Measurements from ENCODE around the gene PKD2. TPM values are rescaled to one million over a fixed set of nuclear protein-coding genes. Genes with fewer than 3 reads are reported as not detected.

The PKD2 gene
- total RNA-seq, 5 donors from 2014 or later (not counting 1 experiment from before 2014, with no cell fraction given): 6.8 to 17.4 (median 7.5) TPM

- H3K9me3 Mint-ChIP-seq: no peaks in the 10 kb centered on the region
- H3K36me3 Mint-ChIP-seq: no peaks in the 10 kb centered on the region
- H3K27me3 Mint-ChIP-seq: peaks cover 29 to 40% of the 10 kb centered on the region in 2 donors
- Histone ChIP-seq H3K4me1 (ENCODE audit: control insufficient read depth in 1 of 2, extremely low read depth in 1 of 2, insufficient read depth in 2 of 2, low read length in 2 of 2) (peaks cover 0 to 3% of the 10 kb centered on the region in 2 experiments), H3K9me3 (no peaks in the 10 kb centered on the region), H3K36me3 (ENCODE audit: control insufficient read depth in 2 of 2, extremely low read depth in 1 of 2, insufficient read depth in 1 of 2, low read length in 1 of 2) (no peaks in the 10 kb centered on the region), H3K27ac (ENCODE audit: low read length) (no peak overlapping the region), H3K4me3 (ENCODE audit: control insufficient read depth in 1 of 2, extremely low read depth in 1 of 2, low read length in 1 of 2) (no peak overlapping the region), H3K27me3 (replicated peaks in 1 of 2; ENCODE audit: control insufficient read depth in 2 of 2, extremely low read depth in 1 of 2, insufficient read depth in 2 of 2, low read length in 1 of 2) (peaks cover 0 to 26% of the 10 kb centered on the region in 2 experiments)
- no peak overlapping the region for H3K27ac Mint-ChIP-seq
- ChIA-PET POLR2A (no interaction called here), CTCF (interaction anchor here in 1 of 2 donors (0.8 to 1.5 kb wide), 2 partner anchors 17 to 118 kb away, joined by 4 to 6 read pairs; no protein-coding TSS in a partner anchor)
- no peak for ATAC-seq (replicated peaks in 1 of 4)
- WGBS (ENCODE audit: insufficient coverage): 80% methylated on average over 1 of the region's 2 CpGs
- no peak for DNase-seq
- peaks cover under 1 to 6% (median 2%) of the 10 kb centered on the region in 3 donors for H3K4me1 Mint-ChIP-seq
- no peak overlapping the region for H3K4me3 Mint-ChIP-seq
These were observed 37.3 kb upstream of the PKD2 start for GRCh38 chr4:87970121-87970520.

- H3K9me3 Mint-ChIP-seq: no peaks in the 10 kb centered on the region
- no peak for DNase-seq
- Histone ChIP-seq H3K27ac (ENCODE audit: low read length) (no peak overlapping the region), H3K9me3 (no peaks in the 10 kb centered on the region), H3K36me3 (ENCODE audit: control insufficient read depth in 2 of 2, extremely low read depth in 1 of 2, insufficient read depth in 1 of 2, low read length in 1 of 2) (no peaks in the 10 kb centered on the region), H3K4me1 (ENCODE audit: control insufficient read depth in 1 of 2, extremely low read depth in 1 of 2, insufficient read depth in 2 of 2, low read length in 2 of 2) (peaks cover 4 to 6% of the 10 kb centered on the region in 2 experiments), H3K4me3 (ENCODE audit: control insufficient read depth in 1 of 2, extremely low read depth in 1 of 2, low read length in 1 of 2) (no peak overlapping the region), H3K27me3 (replicated peaks in 1 of 2; ENCODE audit: control insufficient read depth in 2 of 2, extremely low read depth in 1 of 2, insufficient read depth in 2 of 2, low read length in 1 of 2) (peaks cover 0 to 17% of the 10 kb centered on the region in 2 experiments)
- ChIA-PET CTCF (interaction anchor here in 1 of 2 donors (0.6 to 2.7 kb wide), 4 partner anchors 119 to 534 kb away, joined by 3 to 15 read pairs (median 4); no protein-coding TSS in a partner anchor), POLR2A (no interaction called here)
- no peak for ATAC-seq (replicated peaks in 1 of 4)
- H3K27ac Mint-ChIP-seq: no peak overlapping the region
- WGBS (ENCODE audit: insufficient coverage): no CpG with 5 or more reads among the region's 1 CpG
- no peak overlapping the region for H3K4me3 Mint-ChIP-seq
- peaks cover 33 to 46% of the 10 kb centered on the region in 2 donors for H3K27me3 Mint-ChIP-seq
- no peaks in the 10 kb centered on the region for H3K36me3 Mint-ChIP-seq
- H3K4me1 Mint-ChIP-seq: peaks cover 6 to 14% (median 7%) of the 10 kb centered on the region in 3 donors
These were observed 35.6 kb upstream of the PKD2 start for GRCh38 chr4:87971866-87972265.

DNA sequence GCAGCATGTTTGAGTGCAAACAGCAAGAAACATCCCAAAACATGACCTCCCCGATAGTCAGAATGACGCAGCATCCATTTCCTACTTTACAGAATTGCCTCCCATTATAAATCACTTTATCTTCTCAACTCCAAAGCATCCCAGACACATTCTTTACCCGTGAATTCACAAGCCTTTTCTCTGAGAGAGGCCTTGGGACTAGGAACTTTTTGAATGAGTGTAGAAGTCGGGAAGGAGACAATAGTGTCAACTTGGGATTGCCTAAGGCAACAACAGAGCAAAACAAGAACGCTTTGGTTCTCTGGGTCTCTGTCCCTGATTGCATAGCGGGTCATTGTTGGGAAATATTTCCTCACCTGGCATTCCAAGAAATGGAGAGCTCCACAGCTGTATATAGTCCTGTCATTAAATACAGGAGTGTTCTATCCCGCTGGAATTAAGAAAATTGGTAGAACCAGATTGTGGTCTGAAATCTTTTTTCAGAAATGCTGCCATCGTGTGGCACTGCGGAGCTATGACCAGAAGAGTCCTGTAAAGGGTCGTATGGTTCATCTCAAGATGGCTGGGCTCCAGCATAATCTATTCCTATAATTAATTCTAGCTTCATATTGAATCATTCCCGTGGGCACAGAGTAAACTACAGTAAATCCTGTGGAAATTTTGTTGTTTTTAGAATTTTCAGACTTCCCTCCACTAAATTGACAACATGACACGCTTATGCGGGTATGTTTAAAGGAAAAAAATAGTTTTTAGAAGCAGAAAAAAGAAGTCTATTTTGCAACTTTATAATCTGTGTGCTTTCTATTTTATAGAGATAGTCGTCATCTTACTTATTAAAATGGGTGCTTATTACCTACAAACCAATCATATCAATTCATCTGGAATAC lies 33.9 kb upstream of the PKD2 start:
- Histone ChIP-seq H3K4me1 (ENCODE audit: control insufficient read depth in 1 of 2, extremely low read depth in 1 of 2, insufficient read depth in 2 of 2, low read length in 2 of 2) (peaks cover 4 to 6% of the 10 kb centered on the region in 2 experiments), H3K27me3 (replicated peaks in 1 of 2; ENCODE audit: control insufficient read depth in 2 of 2, extremely low read depth in 1 of 2, insufficient read depth in 2 of 2, low read length in 1 of 2) (peaks cover 0 to 7% of the 10 kb centered on the region in 2 experiments), H3K9me3 (no peaks in the 10 kb centered on the region), H3K36me3 (ENCODE audit: control insufficient read depth in 2 of 2, extremely low read depth in 1 of 2, insufficient read depth in 1 of 2, low read length in 1 of 2) (no peaks in the 10 kb centered on the region), H3K27ac (ENCODE audit: low read length) (no peak overlapping the region), H3K4me3 (ENCODE audit: control insufficient read depth in 1 of 2, extremely low read depth in 1 of 2, low read length in 1 of 2) (no peak overlapping the region)
- H3K4me1 Mint-ChIP-seq: peaks cover 6 to 14% (median 7%) of the 10 kb centered on the region in 3 donors
- 28% methylated on average over 6 of the region's 14 CpGs for WGBS (ENCODE audit: insufficient coverage)
- no peak overlapping the region for H3K4me3 Mint-ChIP-seq
- H3K27ac Mint-ChIP-seq: no peak overlapping the region
- ChIA-PET CTCF (interaction anchor here (0.6 to 2.7 kb wide), 12 partner anchors 11 to 541 kb away, joined by 3 to 15 read pairs (median 4); no protein-coding TSS in a partner anchor), POLR2A (no interaction called here)
- ATAC-seq (replicated peaks in 1 of 4) (peak; percentile 64 to 72 (median 70)), DNase-seq (peak in 16 of 35 experiments; percentile 6 to 49 (median 18))
- H3K36me3 Mint-ChIP-seq: no peaks in the 10 kb centered on the region
- no peaks in the 10 kb centered on the region for H3K9me3 Mint-ChIP-seq
- peaks cover 34 to 41% of the 10 kb centered on the region in 2 donors for H3K27me3 Mint-ChIP-seq

DNA sequence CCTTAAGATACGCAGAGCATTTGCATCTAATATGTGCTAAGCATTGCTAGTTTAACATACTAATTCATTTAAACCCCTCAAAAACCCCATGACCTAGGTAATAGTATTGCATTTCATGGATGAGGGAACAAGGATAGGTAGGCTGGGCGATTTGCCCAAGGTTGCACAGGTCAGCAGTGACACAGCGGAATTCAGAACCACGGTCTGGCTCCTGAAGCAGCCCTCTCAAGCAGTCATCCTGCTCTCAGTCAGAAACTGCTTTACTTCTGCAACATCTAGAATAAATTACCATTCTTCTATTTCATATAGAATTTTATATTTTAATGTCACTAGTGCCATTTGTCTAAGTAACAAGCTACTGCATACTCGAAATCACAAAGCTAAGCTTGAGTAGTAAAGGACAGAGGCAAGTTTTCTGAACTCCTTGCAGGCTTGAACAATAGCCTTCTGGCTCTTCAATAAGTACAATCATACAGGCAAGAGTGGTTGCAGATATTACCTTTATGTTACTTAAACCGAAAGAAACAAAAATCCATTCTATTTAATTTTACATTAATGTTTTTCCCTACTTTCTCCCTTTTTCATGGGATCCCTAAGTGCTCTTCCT lies 32.5 kb upstream of the PKD2 start:
- no CpG with 5 or more reads among the region's 6 CpGs for WGBS (ENCODE audit: insufficient coverage)
- H3K27me3 Mint-ChIP-seq: peaks cover 38 to 40% of the 10 kb centered on the region in 2 donors
- Histone ChIP-seq H3K36me3 (ENCODE audit: control insufficient read depth in 2 of 2, extremely low read depth in 1 of 2, insufficient read depth in 1 of 2, low read length in 1 of 2) (no peaks in the 10 kb centered on the region), H3K4me1 (ENCODE audit: control insufficient read depth in 1 of 2, extremely low read depth in 1 of 2, insufficient read depth in 2 of 2, low read length in 2 of 2) (peaks cover 4 to 6% of the 10 kb centered on the region in 2 experiments), H3K9me3 (no peaks in the 10 kb centered on the region), H3K4me3 (ENCODE audit: control insufficient read depth in 1 of 2, extremely low read depth in 1 of 2, low read length in 1 of 2) (no peak overlapping the region), H3K27ac (ENCODE audit: low read length) (no peak overlapping the region), H3K27me3 (replicated peaks in 1 of 2; ENCODE audit: control insufficient read depth in 2 of 2, extremely low read depth in 1 of 2, insufficient read depth in 2 of 2, low read length in 1 of 2) (peaks cover 0 to 11% of the 10 kb centered on the region in 2 experiments)
- no peaks in the 10 kb centered on the region for H3K36me3 Mint-ChIP-seq
- H3K4me3 Mint-ChIP-seq: no peak overlapping the region
- ChIA-PET CTCF (interaction anchor here in 1 of 2 donors (0.6 to 1.5 kb wide), 3 partner anchors 16 to 236 kb away, joined by 3 to 11 read pairs (median 3); no protein-coding TSS in a partner anchor), POLR2A (no interaction called here)
- no peak overlapping the region for H3K27ac Mint-ChIP-seq
- H3K9me3 Mint-ChIP-seq: no peaks in the 10 kb centered on the region
- no peak for DNase-seq
- peaks cover 6 to 14% (median 7%) of the 10 kb centered on the region in 3 donors for H3K4me1 Mint-ChIP-seq
- ATAC-seq (replicated peaks in 1 of 4): no peak

DNA sequence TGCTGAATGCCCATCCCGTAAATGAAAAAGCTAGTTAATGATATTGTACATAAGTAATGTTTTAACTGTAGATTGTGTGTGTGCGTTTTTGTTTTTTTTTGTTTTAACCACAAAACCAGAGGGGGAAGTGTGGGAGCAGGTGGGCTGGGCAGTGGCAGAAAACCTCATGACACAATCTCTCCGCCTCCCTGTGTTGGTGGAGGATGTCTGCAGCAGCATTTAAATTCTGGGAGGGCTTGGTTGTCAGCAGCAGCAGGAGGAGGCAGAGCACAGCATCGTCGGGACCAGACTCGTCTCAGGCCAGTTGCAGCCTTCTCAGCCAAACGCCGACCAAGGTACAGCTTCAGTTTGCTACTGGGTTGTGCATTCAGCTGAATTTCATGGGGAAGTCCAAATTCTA lies 32.0 kb upstream of the PKD2 start, which contains the start of gene SPP1:
Gene SPP1, plus strand, starts transcription at position 249 of the 400 bp plus-strand sequence. CDS start 1,182 bp downstream, outside the sequence.
- Mint-ChIP-seq H3K27ac (no peak within 1 kb of the TSS), H3K27me3 (peaks cover 34 to 37% of the 10 kb centered on the region in 2 donors), H3K9me3 (no peaks in the 10 kb centered on the region), H3K4me1 (peaks cover 6 to 14% (median 7%) of the 10 kb centered on the region in 3 donors), H3K36me3 (no peaks in the 10 kb centered on the region), H3K4me3 (no peak within 1 kb of the TSS)
- Histone ChIP-seq H3K36me3 (ENCODE audit: control insufficient read depth in 2 of 2, extremely low read depth in 1 of 2, insufficient read depth in 1 of 2, low read length in 1 of 2) (no peaks in the 10 kb centered on the region), H3K9me3 (no peaks in the 10 kb centered on the region), H3K27ac (ENCODE audit: low read length) (no peak within 1 kb of the TSS), H3K4me1 (ENCODE audit: control insufficient read depth in 1 of 2, extremely low read depth in 1 of 2, insufficient read depth in 2 of 2, low read length in 2 of 2) (peaks cover 4 to 6% of the 10 kb centered on the region in 2 experiments), H3K27me3 (replicated peaks in 1 of 2; ENCODE audit: control insufficient read depth in 2 of 2, extremely low read depth in 1 of 2, insufficient read depth in 2 of 2, low read length in 1 of 2) (peaks cover 0 to 11% of the 10 kb centered on the region in 2 experiments), H3K4me3 (ENCODE audit: control insufficient read depth in 1 of 2, extremely low read depth in 1 of 2, low read length in 1 of 2) (peak within 1 kb of the TSS in 1 of 2 donors; percentile 26)
- ATAC-seq (replicated peaks in 1 of 4): peak in 2 of 4 experiments; percentile 51 to 59
- ChIA-PET CTCF (interaction anchor here in 1 of 2 donors (0.6 to 1.5 kb wide), 3 partner anchors 15 to 236 kb away, joined by 3 to 11 read pairs (median 3); no protein-coding TSS in a partner anchor), POLR2A (no interaction called here)
- WGBS (ENCODE audit: insufficient coverage): 0% methylated on average over 6 of the region's 8 CpGs
- DNase-seq: peak in 4 of 35 experiments; percentile 3 to 23 (median 14)
